Stimulated activated CD4-positive, alpha-beta T cell treated with anti-CD3 and anti-CD28 coated beads, Interleukin-4, amount 100 ng/mL, for 24 hours (primary cell): ENCODE measurements around the gene CNNM3.

ENCODE experiments used
- DNase-seq: peaks from one replicate; pipeline ENCODE4 v3.0.0-alpha.2; 2020

Gene CNNM3

DNA sequence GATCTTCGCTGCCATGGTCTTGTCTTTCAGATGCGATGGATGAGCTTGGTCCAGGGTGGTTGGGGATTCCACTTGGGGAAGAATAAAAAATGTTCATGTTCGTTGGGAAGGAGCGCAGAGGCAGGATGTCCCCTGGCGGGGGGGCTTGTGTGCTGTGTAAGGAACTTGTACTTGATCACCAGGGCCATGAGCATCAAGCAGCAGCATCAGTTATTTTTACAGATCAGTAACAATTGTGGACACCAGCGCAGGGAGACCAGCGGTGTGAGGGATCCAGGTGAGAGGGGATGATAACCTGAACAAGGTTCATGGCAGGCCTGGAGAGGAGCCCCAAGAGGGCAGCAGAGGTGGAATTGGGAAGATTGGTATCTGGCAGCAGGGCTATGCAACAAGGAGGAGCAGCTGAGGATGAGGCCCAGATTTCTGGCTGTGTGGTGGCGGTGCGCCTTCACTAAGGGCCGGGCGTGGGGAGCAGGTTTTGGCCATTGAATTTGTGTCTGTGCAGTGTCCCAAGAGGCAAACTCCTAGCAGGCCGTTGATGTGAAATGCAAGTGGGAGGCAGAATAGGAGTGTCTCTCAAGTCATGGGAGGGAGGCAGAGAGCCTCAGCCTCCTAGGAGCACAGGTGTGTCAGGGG is 3.9 kb downstream of the CNNM3 start:
- no peak for DNase-seq

DNA sequence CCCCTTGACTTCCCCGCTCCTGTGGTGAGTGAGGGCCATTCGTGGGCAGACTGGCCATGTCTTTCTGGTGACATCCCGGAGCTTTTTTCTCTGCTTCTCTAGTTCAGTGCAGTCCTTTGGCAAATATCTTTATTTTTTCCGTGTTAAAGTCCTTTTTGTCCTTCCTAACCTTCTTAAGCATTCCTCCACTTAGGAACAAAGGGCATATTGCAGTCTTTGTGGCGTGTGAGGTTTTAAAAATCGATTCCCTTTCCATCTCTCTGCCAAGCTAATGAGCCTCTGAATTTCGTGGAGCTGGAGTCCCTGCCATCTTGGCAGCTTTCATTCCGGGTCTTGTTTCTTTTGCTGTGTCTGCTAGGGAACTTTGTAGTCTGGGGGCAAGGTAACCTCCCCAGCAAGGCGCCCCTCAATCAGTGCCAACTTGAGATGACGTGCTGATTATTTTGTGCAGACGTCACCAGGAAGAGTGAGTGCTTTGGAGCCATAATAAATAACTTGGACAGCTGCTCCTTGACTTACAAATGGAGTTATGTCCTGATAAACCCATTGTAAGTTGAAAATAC is 5.1 kb downstream of the CNNM3 start:
- DNase-seq = no peak

DNA sequence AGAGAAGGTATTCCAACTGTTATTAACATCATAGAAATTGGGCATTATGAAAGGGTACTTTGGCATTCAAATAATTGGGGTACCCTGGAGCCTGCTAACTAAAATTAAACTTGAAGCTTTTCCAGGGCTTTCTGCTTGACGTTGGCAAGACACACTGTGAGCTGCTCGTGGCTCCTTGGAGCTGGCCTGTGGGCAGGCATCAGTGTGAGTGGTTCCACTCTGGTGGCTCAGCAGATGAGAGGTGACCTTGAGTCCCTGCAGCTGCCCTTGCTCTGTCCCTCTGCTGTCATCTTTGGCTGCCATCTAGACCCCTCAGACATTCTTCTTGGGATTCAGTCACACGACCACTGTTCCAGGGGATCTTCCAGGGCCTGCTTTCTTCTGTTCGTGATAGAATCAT is 6.7 kb downstream of the CNNM3 start:
- no peak for DNase-seq

- DNase-seq = no peak
These were observed 7.1 kb downstream of the CNNM3 start for GRCh38 chr2:96823198-96823597.

GRCh38 chr2:96824079-96824870 is 8.2 kb downstream of the CNNM3 start:
- DNase-seq = no peak

GRCh38 chr2:96825057-96825456 is 9.0 kb downstream of the CNNM3 start:
- no peak for DNase-seq

DNA sequence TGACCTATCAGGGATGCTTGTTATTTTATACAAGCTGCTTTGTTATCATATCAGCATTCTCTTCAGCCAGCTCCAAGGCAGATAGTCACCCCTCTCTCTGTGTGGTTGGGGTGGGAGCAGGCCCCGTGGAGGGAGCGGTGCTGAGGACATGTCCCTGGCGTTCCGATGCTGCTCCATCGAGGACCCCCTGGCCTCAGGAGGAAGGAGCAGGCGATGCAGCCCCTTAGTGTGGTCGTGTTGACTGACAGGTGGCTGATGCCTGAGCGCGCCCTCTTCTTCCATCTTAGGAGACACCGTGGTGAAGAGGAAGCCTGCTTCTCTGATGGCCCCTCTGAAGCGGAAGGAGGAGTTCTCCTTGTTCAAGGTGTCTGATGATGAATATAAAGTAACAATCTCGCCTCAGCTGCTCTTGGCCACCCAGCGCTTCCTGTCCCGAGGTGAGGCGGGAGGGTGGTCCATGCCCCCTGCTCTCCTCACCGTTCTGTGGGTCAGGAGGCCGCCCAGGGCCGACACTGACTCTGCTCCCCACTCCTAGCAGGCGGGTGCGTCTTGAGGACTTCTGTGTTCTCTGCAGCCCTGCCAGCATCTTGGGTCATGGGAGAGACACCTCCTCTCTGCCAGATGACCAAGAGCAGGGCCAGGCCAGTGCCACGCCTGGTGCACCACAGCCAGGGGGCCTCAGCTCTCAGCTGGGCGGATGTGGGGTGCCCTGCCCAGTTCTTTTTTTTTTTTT is 10.6 kb downstream of the CNNM3 start:
- DNase-seq = no peak

GRCh38 chr2:96828436-96828835 is 12.4 kb downstream of the CNNM3 start:
- no peak for DNase-seq

GRCh38 chr2:96828874-96829273 is 12.8 kb downstream of the CNNM3 start:
- DNase-seq = no peak

- no peak for DNase-seq
These were observed 14.0 kb downstream of the CNNM3 start for GRCh38 chr2:96830044-96830562.

- no peak for DNase-seq
These were observed 15.6 kb downstream of the CNNM3 start for GRCh38 chr2:96831679-96832078.

DNA sequence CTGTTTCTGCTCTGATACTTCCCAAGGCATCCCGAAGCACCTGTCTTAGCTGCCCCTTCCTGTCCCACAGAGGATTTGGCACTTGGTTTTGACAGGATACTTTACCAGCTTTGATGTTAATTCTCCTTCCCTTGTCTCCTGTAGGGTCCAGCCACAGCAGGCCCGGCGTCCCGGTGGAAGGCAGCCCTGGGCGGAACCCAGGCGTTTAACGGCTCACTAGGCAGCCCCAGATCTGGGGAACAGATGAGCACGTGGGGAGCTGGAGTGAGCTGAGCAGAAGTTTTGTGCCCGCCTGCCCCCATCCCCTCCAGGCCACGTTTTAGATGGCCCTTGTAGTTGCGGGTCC is 16.3 kb downstream of the CNNM3 start:
- no peak for DNase-seq

DNA sequence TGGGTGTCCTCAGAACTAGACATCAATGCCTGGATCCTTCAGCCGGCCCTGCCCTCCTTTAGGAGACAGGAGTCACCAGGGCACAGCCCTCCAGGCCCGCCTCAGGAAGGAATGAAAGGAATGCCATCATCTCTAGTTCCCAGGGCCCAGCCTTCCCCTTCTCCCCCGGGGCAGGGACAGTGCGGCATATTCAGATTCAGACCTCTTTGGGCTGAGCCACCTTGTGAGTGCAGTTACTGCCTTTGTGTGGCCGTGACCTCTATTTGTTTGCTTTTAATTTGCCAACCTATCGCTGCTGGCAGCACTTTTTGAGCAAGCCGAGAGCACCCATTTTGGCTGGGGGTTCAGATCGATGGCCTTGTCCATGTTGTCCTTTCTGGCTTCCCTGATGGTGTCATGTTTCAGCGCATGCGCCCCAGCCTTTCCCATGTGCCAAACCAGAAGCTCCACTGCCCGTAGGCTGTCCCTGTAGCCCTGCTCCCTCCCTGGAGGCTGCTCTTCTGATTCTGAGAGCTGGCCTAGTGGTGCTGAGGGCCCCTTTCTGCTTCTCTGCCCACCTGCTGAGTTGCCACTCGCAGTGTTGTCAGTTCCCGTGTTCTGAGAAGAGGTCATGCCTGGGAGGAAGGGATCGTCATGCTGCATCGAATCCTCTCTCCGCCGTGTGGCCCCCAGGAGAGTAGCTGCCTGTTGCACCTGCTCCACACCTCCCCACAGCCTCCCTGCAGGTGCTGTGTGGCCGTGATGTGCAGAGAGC is 16.9 kb downstream of the CNNM3 start:
- no peak for DNase-seq

DNA sequence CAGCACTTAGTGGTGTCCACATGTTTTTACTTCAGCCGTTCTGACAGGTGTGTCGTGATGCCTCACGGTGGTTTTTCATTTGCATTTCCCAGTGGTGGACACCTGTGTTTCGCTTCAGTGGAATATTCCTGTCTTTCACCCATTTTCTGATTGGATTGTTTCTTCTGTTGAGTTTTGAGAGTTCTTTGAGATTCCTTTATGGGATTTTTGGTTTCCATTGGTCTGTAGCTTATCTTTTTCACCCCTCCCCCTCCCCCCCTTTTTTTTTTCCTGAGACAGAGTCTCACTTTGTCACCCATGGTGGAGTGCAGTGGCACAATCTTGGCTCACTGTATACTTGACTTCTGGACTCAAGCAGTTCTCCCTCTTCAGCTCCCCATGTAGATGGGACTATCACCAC is 19.8 kb downstream of the CNNM3 start:
- DNase-seq = no peak

DNA sequence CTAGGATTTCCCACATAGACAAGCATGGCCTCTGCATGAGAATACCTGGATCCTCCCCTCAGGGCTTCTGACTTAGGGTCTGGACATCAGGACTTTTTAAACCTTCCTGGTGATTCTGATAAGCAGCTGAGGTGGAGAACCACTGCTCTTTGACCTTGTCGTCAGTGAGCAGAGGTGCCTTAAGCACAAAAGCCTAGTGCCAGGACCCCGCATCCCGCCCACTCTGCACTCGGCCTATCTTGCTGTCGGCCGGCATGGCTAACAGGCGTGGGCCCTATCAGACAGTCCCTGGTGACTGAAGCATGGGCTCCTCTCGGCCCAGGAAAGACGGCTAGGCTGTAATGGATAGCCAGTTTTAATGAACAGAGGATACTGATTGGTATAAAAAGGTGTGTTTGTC is 21.5 kb downstream of the CNNM3 start:
- no peak for DNase-seq

DNA sequence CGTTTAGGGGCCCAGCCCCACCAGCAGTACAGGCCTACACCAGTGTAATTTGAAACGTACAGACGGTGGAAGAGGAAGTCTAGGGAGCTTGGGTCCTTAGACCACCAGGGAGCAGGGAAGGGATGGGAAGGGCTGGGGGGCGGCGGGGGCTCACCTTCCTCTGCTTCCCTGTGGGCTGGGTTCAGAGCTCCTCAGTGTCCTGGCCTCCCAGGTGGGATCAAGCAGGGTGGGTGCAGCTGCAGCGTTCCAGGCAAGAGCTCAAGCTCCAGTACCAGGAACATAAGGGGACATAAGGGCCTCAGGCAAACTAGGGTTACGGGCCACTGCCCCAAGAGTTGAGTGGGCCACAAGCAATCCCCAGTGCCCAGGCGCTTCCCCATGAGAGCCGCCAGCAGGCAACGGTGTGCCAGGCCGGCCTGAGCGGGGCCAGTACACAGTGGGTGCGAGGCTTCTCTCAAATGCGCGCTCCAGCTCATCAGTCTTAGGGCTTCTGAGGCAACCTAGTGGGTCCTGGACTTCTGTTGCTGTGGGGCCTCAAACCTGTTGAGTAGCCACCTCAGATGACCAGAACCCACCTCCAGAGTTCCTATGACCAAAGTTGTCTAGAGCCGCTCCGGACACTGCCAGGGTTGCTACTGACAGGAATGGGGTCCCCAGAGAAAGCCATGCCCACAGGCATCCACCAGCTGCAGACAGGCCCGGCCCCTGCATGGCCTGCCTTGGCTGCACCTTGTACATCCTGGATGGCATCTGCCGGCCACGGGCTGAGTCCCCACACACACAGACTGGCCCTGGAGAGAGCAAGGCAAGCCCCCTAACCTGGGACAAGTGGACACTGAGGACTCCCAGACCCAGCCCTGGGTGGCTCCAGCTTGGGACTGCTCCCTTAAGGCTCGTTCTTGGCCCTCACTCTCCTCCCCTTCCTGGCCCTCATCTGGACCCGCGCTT is 22.6 kb downstream of the CNNM3 start:
- no peak for DNase-seq

GRCh38 chr2:96839293-96839874 is 23.3 kb downstream of the CNNM3 start:
- peak; percentile 78 for DNase-seq

DNA sequence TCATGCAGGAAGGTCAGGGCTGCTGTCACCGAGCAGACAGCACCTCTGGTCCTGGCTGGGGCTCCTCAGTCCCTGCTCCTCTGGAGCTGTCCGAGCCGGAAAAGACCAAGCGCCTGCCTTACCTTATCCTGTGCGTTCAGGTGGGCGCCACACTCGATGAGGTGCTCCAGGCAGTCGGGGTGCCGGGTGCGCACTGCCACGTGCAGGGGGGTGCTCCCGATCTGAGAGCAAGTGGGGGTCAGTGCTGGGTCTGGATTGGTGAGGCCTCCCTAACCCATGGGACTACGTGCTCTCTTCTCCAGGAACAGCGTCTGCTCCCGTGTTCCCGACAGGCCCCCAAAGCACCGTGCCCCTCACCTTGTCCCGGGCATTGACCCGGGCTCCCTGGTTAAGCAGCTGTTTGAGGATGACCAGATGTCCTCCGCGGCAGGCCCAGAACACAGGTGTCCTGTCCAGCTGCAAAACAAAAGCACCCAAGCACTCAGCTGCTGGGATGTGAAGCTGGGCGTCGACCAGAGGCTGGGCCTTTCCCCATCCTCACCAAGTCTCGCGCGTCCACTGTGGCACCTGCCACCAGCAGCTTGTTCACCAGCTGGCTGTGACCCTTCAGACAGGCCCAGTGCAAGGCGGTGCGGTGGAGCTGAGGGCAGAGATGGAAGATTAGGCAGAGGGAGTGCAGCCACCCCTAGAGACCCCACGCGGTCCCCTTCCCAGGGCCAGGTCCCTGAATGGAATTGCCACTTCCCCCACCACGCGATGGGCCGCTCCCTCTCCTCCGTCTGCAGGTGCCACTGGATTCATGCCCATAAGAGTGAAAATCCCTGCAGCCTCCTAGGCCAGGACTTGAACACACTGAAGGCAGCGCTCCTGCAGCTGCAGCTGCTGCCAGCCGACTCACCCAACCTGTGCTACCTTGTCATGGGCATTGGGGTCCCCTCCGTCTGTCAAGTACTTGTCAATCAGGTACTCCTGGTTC is 24.1 kb downstream of the CNNM3 start:
- DNase-seq = no peak

- DNase-seq = no peak
These were observed 25.8 kb downstream of the CNNM3 start for GRCh38 chr2:96841701-96842495.
